Measurements from ENCODE around the gene CBARP.
"Not testable (repeated sequence)": the region's sequence is repeated elsewhere in the genome, so short reads cannot be mapped to it uniquely, and the experiment has no call there.

The CBARP gene

DNA sequence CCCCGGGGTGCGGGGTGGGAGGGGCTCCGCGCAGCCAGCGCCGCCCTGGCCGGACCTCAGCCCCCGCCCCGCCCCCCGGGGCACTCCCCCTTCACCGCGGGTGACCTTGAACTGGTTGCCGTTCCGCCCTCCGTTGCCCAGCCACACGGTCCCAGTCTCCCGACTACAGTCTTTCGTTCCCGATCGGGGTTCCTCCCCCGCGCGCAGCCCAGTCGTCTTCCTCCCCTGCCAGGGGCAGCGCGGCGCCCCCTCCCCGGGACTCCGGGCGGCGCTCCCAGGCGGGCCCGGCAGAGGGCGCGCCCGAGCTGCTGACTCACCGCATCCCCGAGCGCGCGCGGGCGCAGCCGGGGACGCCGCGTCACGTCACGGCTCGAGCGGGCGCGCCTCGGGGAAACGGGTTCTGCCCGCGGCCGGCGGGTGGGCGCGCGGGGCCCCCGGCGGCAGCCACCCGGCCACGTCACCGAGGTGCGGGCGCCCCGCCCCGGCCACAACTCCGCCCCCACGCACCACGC, 11.0 kb upstream of the CBARP start:
- DNase-seq (ENCODE audit: low spot score), result no peak
- Histone ChIP-seq H3K36me3 (ENCODE audit: low read depth) (peaks cover 33% of the 10 kb centered on the region), H3K9me3 (ENCODE audit: severe bottlenecking) (no peaks in the 10 kb centered on the region), H3K4me1 (ENCODE audit: insufficient read depth, poor library complexity, severe bottlenecking) (peaks cover 18% of the 10 kb centered on the region), H3K4me3 (ENCODE audit: severe bottlenecking) (peak overlapping the region; percentile 58), H3K27ac (ENCODE audit: poor library complexity, severe bottlenecking) (peak overlapping the region; percentile 97), H3K27me3 (ENCODE audit: insufficient read depth, poor library complexity, severe bottlenecking) (no peaks in the 10 kb centered on the region)
- ATAC-seq (ENCODE audit: low read depth), result peak; percentile 3; the same call in 2 of the 3 replicates
- TF ChIP-seq, protein P1, sequence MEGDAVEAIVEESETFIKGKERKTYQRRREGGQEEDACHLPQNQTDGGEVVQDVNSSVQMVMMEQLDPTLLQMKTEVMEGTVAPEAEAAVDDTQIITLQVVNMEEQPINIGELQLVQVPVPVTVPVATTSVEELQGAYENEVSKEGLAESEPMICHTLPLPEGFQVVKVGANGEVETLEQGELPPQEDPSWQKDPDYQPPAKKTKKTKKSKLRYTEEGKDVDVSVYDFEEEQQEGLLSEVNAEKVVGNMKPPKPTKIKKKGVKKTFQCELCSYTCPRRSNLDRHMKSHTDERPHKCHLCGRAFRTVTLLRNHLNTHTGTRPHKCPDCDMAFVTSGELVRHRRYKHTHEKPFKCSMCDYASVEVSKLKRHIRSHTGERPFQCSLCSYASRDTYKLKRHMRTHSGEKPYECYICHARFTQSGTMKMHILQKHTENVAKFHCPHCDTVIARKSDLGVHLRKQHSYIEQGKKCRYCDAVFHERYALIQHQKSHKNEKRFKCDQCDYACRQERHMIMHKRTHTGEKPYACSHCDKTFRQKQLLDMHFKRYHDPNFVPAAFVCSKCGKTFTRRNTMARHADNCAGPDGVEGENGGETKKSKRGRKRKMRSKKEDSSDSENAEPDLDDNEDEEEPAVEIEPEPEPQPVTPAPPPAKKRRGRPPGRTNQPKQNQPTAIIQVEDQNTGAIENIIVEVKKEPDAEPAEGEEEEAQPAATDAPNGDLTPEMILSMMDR (IDR thresholded peaks at IDR 0.05; ENCODE audit: poor library complexity, severe bottlenecking), result peak; percentile 83

DNA sequence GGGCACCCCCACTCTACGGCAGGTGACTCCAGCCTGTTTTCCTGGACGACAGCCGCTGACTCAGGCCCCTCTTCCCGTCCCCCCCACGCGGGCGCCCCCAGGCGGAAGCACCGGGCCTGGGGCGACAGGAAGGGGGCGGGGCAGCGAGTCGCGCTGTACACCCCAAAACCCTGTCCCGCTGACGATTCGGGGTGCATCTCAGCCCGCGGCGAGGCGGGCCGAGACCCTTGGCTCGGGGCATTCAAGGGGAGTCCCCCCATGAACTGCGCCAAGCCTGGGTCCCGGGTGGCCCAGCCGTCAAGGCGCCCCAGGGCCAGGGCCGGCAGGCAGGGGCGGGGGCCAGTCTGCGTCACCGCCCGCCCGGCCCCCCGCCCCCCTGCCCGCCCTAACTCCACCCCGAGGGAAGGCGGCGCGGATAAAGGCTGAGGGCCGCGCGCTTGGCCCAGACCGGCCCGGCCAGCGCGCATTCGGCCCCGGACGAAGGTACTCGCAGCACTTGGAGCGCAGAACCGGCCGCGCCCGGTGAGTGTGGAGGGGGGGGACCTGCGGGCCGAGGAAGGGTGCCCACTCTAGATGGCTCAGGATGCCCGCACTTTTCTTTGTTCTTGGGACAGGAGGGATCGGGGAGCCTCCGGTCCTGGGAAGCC, 10.5 kb upstream of the CBARP start, which contains the start of gene MIDN:
MIDN (plus strand) TSS at position 445 of the 647 bp plus-strand sequence. CDS start 1,714 bp downstream, outside the sequence.
- DNase-seq (ENCODE audit: low spot score) (no peak), ATAC-seq (ENCODE audit: low read depth) (peak; percentile 33)
- Histone ChIP-seq H3K27ac (ENCODE audit: poor library complexity, severe bottlenecking) (peak within 1 kb of the TSS; percentile 97), H3K9me3 (ENCODE audit: severe bottlenecking) (no peaks in the 10 kb centered on the region), H3K27me3 (ENCODE audit: insufficient read depth, poor library complexity, severe bottlenecking) (no peaks in the 10 kb centered on the region), H3K4me3 (ENCODE audit: severe bottlenecking) (peak within 1 kb of the TSS; percentile 58), H3K4me1 (ENCODE audit: insufficient read depth, poor library complexity, severe bottlenecking) (peaks cover 13% of the 10 kb centered on the region), H3K36me3 (ENCODE audit: low read depth) (peaks cover 30% of the 10 kb centered on the region)
- TF ChIP-seq, protein P1 (IDR thresholded peaks at IDR 0.05; ENCODE audit: poor library complexity, severe bottlenecking), result no peak

DNA sequence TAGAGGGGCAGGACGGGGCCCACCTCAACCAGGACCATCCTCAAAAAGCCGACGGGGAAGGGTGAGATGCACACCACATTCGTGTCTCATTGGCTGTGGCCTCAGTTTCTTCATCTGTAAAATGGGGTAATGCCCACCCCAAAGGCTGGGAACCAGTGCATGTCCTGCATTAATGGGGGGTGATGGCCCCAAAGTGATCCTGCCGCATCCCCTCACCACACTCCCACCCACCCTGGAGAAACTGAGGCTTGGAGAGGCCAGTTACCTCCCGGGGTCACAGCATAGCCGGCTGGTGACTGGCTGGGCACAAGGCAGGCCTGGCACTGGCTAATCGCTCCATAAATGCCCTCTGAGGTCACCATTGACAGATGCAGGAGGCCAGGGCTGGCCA, 9.9 kb upstream of the CBARP start:
- no peak for ATAC-seq (ENCODE audit: low read depth)
- H3K27ac ChIP-seq (ENCODE audit: poor library complexity, severe bottlenecking), result peak overlapping the region; percentile 97

DNA sequence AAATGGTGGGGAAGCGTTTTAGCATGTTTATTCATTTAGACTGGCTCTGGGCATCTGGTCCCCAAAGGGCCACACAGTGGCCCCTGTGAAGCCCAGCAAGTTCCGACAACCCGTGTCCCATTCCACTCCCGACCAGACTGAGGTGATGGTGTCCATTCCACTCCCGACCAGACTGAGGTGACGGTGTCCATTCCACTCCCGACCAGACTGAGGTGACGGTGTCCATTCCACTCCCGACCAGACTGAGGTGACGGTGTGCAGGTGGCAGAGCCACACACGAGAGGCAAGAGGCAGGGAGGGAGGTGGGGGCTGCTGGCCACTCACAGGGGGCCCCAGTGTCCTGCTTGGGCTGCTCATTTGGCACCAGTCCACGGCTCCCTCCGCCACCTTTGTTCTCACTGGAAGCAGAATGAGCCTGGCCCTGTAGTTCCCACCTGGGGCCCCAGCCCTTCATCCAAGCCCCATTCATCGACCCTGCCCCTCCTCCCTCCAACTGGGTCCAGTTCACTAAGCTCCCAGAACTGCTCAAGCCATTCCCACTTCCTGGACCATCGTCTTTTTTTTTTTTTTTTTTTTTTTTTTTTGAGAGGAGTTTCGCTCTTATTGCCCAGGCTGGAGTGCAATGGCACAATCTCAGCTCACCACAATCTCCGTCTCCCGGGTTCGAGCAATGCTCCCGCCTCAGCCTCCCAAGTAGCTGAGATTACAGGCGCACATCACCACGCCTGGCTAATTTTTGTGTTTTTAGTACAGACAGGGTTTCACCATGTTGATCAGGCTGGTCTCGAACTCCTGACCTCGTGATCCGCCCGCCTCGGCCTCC, 8.7 kb upstream of the CBARP start:
- not testable (repeated sequence) for H3K9me3 ChIP-seq (ENCODE audit: severe bottlenecking); H3K4me3 ChIP-seq (ENCODE audit: severe bottlenecking); H3K27me3 ChIP-seq (ENCODE audit: insufficient read depth, poor library complexity, severe bottlenecking); DNase-seq (ENCODE audit: low spot score); ATAC-seq (ENCODE audit: low read depth)
- Histone ChIP-seq H3K27ac (ENCODE audit: poor library complexity, severe bottlenecking) (peak overlapping the region; percentile 97), H3K4me1 (ENCODE audit: insufficient read depth, poor library complexity, severe bottlenecking) (peaks cover 18% of the 10 kb centered on the region), H3K36me3 (ENCODE audit: low read depth) (peaks cover 25% of the 10 kb centered on the region)

More for the DNA sequence above, 9.9 kb upstream of the CBARP start:
- Histone ChIP-seq H3K4me3 (ENCODE audit: severe bottlenecking) (peak overlapping the region; percentile 58), H3K4me1 (ENCODE audit: insufficient read depth, poor library complexity, severe bottlenecking) (peaks cover 18% of the 10 kb centered on the region), H3K9me3 (ENCODE audit: severe bottlenecking) (no peaks in the 10 kb centered on the region), H3K36me3 (ENCODE audit: low read depth) (peaks cover 30% of the 10 kb centered on the region), H3K27me3 (ENCODE audit: insufficient read depth, poor library complexity, severe bottlenecking) (no peaks in the 10 kb centered on the region)
- TF ChIP-seq, protein P1 (IDR thresholded peaks at IDR 0.05; ENCODE audit: poor library complexity, severe bottlenecking), result no peak
- DNase-seq (ENCODE audit: low spot score), result no peak

DNA sequence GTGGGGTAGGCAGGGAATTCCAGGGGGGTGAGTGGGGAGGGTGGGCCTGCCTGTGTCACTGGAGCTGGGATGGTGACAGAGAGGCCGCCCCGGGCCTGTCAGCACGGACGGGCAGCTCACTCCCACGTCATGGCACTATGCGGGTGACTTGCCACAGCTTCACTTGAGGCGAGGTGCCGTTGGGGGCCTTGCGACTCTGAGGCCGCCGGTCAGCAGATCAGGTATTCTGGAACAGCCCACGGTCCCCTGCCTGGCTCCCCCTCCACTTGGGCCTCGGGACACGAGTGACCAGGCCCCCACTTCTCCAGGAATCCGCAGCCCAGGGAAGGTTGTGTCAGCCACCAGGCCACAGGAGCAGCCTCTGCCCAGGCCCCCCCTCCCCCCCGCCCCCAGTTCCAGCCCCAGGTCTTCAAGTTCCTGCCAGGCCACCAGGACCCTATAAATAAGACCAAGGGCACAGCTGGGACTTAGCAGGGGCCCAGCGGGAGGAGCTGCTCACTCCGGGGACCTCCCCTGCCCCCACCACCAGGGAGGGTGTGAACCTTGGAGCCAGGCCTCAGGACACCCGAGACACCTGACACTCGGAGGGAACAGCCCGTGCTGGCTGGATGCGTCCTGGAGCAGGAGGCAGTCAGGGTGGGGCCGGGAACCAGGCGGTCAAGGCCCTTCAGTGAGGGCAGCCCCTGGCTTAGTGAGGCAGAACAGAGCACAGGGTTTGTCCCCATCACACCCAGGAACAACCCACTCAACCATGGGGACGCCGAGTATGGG, 7.9 kb upstream of the CBARP start:
- H3K4me1 ChIP-seq (ENCODE audit: insufficient read depth, poor library complexity, severe bottlenecking), result peaks cover 23% of the 10 kb centered on the region

More for the DNA sequence above, 7.9 kb upstream of the CBARP start:
- peak overlapping the region; percentile 97 for H3K27ac ChIP-seq (ENCODE audit: poor library complexity, severe bottlenecking)
- H3K9me3 ChIP-seq (ENCODE audit: severe bottlenecking), result no peaks in the 10 kb centered on the region
- peaks cover 17% of the 10 kb centered on the region for H3K36me3 ChIP-seq (ENCODE audit: low read depth)
- H3K27me3 ChIP-seq (ENCODE audit: insufficient read depth, poor library complexity, severe bottlenecking), result no peaks in the 10 kb centered on the region
- H3K4me3 ChIP-seq (ENCODE audit: severe bottlenecking), result no peak overlapping the region
- TF ChIP-seq, protein P1 (IDR thresholded peaks at IDR 0.05; ENCODE audit: poor library complexity, severe bottlenecking), result no peak
- ATAC-seq (ENCODE audit: low read depth) (no peak), DNase-seq (ENCODE audit: low spot score) (no peak)
